Calu3 (cell line): ENCODE results near the gene MLKL. TPM values are rescaled to one million over a fixed set of nuclear protein-coding genes. Genes with fewer than 3 reads are reported as not detected.

ENCODE experiments used
- BruUV-seq: library from RNA; stranded (reverse); fragments of 400-500 nt; replicated peaks from 2 replicates; lab custom pipeline; 2021; lab: Mats Ljungman, UMichigan
- CTCF ChIA-PET: fragments of 300-600 bp; sonication (Branson Sonifier 250); formaldehyde crosslinking; loops from one replicate; lab custom pipeline; 2022; ENCODE audit warnings: antibody characterized with exemption; lab: Charles Lee
- DNase-seq: peaks from one replicate; pipeline ENCODE4 v3.0.0; 2022
- H3K27ac Mint-ChIP-seq: one replicate; pipeline ENCODE4 v1.8.0; 2022; ENCODE audit warnings: mixed read lengths; ENCODE audit not compliant: unreplicated experiment
- H3K27me3 Mint-ChIP-seq: one replicate; pipeline ENCODE4 v1.8.0; 2022; ENCODE audit warnings: mixed read lengths; ENCODE audit not compliant: unreplicated experiment
- H3K36me3 Mint-ChIP-seq: one replicate; pipeline ENCODE4 v1.8.0; 2022; ENCODE audit warnings: mild to moderate bottlenecking, moderate library complexity, mixed read lengths; ENCODE audit not compliant: insufficient read depth, unreplicated experiment
- H3K4me1 Mint-ChIP-seq: one replicate; pipeline ENCODE4 v1.8.0; 2022; ENCODE audit warnings: mild to moderate bottlenecking, low read depth, mixed read lengths; ENCODE audit not compliant: unreplicated experiment
- H3K4me3 Mint-ChIP-seq: one replicate; pipeline ENCODE4 v1.8.0; 2022; ENCODE audit warnings: mild to moderate bottlenecking, low read depth, moderate library complexity, mixed read lengths; ENCODE audit not compliant: unreplicated experiment
- H3K9me3 Mint-ChIP-seq: one replicate; pipeline ENCODE4 v1.8.0; 2022; ENCODE audit warnings: low read depth, mixed read lengths; ENCODE audit not compliant: unreplicated experiment
- intact Hi-C: fragments of 100-400 bp; cut with micrococcal nuclease; formaldehyde crosslinking; loops from one replicate; pipeline ENCODE4 v1.10.0; 2022; ENCODE audit not compliant: unreplicated experiment
- total RNA-seq: library from RNA; stranded (reverse); gene quantifications from 2 replicates; pipeline ENCODE4 v1.2.3, GENCODE V29; 2022
- TF ChIP-seq, protein P1 (sequence below): fragments of 200-600 bp; IDR thresholded peaks from one replicate; pipeline ENCODE4 v1.8.0; 2022; ENCODE audit warnings: antibody characterized with exemption; ENCODE audit not compliant: unreplicated experiment

Gene MLKL
- total RNA-seq, 1 experiment from 2014 or later: 38.8 TPM

DNA sequence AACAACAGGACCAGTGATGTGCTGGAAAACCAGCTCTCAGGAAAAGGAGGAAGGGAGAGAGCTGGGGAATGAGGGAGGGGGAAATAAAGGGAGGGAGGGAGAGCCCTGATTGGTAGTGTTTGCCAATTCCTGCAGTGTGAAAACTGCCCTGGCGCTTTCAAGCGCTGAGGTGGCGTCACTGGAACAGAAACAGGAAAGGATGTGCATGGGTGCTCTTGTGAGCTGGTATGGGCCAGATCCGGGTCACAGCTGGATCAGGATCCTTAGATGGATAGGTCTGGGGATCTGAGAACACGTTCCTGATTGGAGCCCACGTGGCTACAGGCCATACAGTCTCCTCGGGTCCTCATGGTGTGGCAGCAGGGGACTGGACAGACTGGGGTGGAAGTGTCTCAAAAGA is 16.7 kb upstream of the MLKL start:
- Mint-ChIP-seq H3K36me3 (peaks cover 48% of the 10 kb centered on the region), H3K27ac (peak overlapping the region; percentile 10), H3K27me3 (no peaks in the 10 kb centered on the region), H3K4me1 (no peaks in the 10 kb centered on the region), H3K9me3 (no peaks in the 10 kb centered on the region), H3K4me3 (no peak overlapping the region)
- CTCF ChIA-PET: no interaction called here
- TF ChIP-seq, protein P1, sequence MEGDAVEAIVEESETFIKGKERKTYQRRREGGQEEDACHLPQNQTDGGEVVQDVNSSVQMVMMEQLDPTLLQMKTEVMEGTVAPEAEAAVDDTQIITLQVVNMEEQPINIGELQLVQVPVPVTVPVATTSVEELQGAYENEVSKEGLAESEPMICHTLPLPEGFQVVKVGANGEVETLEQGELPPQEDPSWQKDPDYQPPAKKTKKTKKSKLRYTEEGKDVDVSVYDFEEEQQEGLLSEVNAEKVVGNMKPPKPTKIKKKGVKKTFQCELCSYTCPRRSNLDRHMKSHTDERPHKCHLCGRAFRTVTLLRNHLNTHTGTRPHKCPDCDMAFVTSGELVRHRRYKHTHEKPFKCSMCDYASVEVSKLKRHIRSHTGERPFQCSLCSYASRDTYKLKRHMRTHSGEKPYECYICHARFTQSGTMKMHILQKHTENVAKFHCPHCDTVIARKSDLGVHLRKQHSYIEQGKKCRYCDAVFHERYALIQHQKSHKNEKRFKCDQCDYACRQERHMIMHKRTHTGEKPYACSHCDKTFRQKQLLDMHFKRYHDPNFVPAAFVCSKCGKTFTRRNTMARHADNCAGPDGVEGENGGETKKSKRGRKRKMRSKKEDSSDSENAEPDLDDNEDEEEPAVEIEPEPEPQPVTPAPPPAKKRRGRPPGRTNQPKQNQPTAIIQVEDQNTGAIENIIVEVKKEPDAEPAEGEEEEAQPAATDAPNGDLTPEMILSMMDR: no peak
- no peak for DNase-seq
- intact Hi-C loops: no loop called here
- BruUV-seq: no TSS peak

GRCh38 chr16:74716355-74716754 is 15.7 kb upstream of the MLKL start:
- TF ChIP-seq, protein P1: no peak
- DNase-seq: no peak
- CTCF ChIA-PET: interaction anchor here (0.6 to 0.7 kb wide), 2 partner anchors 88 to 568 kb away, joined by 3 to 4 read pairs; no protein-coding TSS in a partner anchor

DNA sequence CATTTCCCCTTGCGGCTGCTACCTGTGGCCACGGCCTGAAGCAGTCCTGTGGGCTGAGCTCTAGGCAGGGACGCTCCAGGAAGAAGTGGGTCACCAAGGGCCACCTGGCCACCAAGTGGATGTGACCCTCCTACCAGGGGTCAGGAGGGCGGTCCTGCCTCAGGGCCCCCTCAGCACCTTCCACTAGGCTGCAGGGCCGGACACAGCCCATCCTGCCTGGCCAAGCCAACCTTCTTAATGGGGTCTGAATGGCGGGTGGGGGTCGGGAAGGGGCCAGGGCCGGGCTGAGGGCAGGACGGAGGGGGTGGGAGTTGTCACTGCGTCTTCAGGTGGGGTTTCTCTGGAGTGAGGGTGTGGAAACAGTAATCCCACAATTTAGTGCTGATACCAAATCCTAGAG is 13.2 kb upstream of the MLKL start:
- H3K4me1 Mint-ChIP-seq: peaks cover 11% of the 10 kb centered on the region
- H3K9me3 Mint-ChIP-seq: no peaks in the 10 kb centered on the region
- CTCF ChIA-PET: interaction anchor here (0.5 to 0.9 kb wide), 2 partner anchors 24 to 100 kb away, joined by 7 read pairs; no protein-coding TSS in a partner anchor
- TF ChIP-seq, protein P1: no peak
- no peak overlapping the region for H3K27ac Mint-ChIP-seq
- H3K36me3 Mint-ChIP-seq: peaks cover 53% of the 10 kb centered on the region
- intact Hi-C loops: no loop called here
- no peak for DNase-seq
- BruUV-seq: no TSS peak
- H3K27me3 Mint-ChIP-seq: no peaks in the 10 kb centered on the region
- no peak overlapping the region for H3K4me3 Mint-ChIP-seq

More at GRCh38 chr16:74716355-74716754, 15.7 kb upstream of the MLKL start:
- H3K27me3 Mint-ChIP-seq: no peaks in the 10 kb centered on the region
- H3K4me1 Mint-ChIP-seq: no peaks in the 10 kb centered on the region
- intact Hi-C loops: no loop called here
- no peaks in the 10 kb centered on the region for H3K9me3 Mint-ChIP-seq
- H3K4me3 Mint-ChIP-seq: no peak overlapping the region
- no TSS peak for BruUV-seq
- no peak overlapping the region for H3K27ac Mint-ChIP-seq
- peaks cover 54% of the 10 kb centered on the region for H3K36me3 Mint-ChIP-seq

DNA sequence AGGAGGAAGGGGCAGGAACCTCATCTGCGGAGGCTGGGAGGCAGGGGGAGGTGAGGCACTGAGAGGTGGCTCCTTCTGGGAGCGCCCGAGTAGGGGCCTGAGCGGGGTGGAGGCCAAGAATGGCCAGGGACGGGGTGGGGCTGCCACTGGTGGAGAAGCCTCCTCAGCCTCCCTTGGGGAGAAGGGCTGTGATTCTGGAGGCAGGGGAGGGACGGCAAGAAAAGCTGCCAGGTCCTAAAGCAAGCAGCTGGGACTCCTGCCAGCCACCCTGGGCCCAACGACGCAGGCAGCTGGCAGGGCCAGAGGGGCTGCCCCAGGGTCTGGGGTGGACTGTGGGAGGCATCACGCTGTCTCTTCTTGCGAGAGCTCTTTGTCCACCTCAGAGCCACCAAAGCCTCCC is 12.7 kb upstream of the MLKL start:
- CTCF ChIA-PET: interaction anchor here (0.5 to 2.1 kb wide), 2 partner anchors 101 to 149 kb away, joined by 7 to 9 read pairs; no protein-coding TSS in a partner anchor
- Mint-ChIP-seq H3K4me1 (peaks cover 11% of the 10 kb centered on the region), H3K9me3 (no peaks in the 10 kb centered on the region), H3K27me3 (no peaks in the 10 kb centered on the region), H3K27ac (no peak overlapping the region), H3K4me3 (no peak overlapping the region), H3K36me3 (peaks cover 50% of the 10 kb centered on the region)
- BruUV-seq: TSS peak; percentile 77
- DNase-seq: no peak
- intact Hi-C loops: no loop called here
- TF ChIP-seq, protein P1: no peak
